Right ventricle myocardium superior (tissue), 1 donor: ENCODE data around the gene ZMIZ1. TPM values are rescaled to one million over a fixed set of nuclear protein-coding genes. Genes with fewer than 3 reads are reported as not detected.

Experiments
- ATAC-seq: fragments of 200-7000 bp; cut with Tn5 transposase; one replicate; pipeline ENCODE4 v1.9.1; 2020; ENCODE audit warnings: mild to moderate bottlenecking; ENCODE audit not compliant: poor library complexity
- DNase-seq: peaks from one replicate; pipeline ENCODE4 v3.0.0-alpha.2; 2020
- intact Hi-C: fragments of 100-400 bp; cut with DNase I; formaldehyde crosslinking; loops from one replicate; pipeline ENCODE4 v1.11.2; 2022
- total RNA-seq: library from RNA; stranded (reverse); fragmentation: NEBNext Ultra II Directional; extraction: Animal tissue kit (Norgen Biotek cat#: 25700); gene quantifications from one replicate; pipeline ENCODE4 v1.2.1, GENCODE V29; 2021
- donor health status: DM: no; HTN: yes; CAD: no; lungs with severe emphysema.

The ZMIZ1 gene
- total RNA-seq, 1 donor from 2014 or later, result 44.8 TPM

DNA sequence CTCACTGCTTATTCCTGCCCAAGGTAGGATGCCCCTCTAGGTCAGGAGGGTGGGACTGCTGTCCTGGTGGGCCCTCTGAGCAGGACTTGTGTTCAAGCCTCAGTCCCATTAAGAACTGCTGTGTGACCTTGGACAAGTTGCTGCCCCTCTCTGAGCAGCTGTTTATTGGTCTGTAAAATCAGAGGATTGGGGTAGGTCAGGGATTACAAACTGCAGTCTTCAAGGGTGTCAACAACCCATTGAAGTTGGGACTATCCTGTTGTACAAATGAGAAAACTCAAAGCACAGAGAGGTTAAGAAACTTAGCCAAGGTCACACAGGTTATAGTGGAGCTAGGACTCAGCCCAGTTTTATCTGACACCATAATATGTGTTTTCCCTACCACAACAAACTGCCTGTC is 55.3 kb downstream of the ZMIZ1 start:
- intact Hi-C loops, result no loop called here
- ATAC-seq (no peak), DNase-seq (no peak)

- DNase-seq, result no peak
- intact Hi-C loops, result no loop called here
- no peak for ATAC-seq
These were observed 56.3 kb downstream of the ZMIZ1 start for GRCh38 chr10:79125092-79125491.

- DNase-seq (no peak), ATAC-seq (no peak)
- intact Hi-C loops, result no loop called here
These were observed 57.8 kb downstream of the ZMIZ1 start for GRCh38 chr10:79126351-79127080.

DNA sequence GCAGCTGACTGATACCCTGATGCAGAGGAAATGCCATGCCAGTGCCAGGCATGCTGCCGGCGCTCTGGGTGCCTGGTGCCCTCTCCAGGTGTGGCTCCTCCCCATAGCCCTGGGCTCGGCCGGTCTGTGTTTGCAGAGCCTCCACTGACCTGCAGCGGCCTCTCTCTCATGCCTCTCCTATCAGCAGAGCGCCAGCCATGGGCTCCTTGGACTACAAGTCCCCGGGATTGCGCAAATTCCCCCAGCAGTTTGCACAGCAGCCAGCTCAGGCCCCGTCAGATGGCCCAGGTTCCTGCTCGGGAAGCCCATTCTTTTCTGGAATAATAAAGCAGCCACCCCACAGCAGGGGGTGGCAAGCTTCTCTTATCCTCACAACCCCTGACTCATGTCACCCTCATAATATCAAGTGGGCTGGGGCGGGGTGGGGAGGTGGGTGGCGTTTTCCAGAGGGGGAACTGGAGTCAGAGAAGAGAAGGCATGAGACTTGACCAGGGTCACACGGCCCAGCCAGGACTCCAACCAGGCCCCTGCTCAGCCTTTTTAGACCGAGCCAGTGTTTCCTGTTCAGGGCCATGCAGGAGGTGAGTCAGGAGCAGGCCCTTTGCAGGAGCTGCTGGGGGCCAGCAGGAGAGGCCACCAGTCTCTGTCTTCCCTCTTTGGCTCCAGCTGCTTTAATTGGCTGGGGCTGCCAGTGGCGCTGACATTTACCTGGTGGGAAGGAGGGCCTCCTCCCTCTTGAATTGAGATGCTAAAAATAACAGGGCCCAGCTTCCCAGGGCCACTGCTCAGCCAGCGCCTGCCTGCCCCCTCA is 58.6 kb downstream of the ZMIZ1 start:
- peak; percentile 86 for DNase-seq
- intact Hi-C loops, result no loop called here

GRCh38 chr10:79128241-79128922 is 59.6 kb downstream of the ZMIZ1 start:
- DNase-seq (no peak), ATAC-seq (no peak)
- intact Hi-C loops, result no loop called here

More for the DNA sequence above, 58.6 kb downstream of the ZMIZ1 start:
- peak; percentile 75 for ATAC-seq

GRCh38 chr10:79128923-79129305 is 60.1 kb downstream of the ZMIZ1 start:
- DNase-seq (no peak), ATAC-seq (no peak)
- intact Hi-C loops, result no loop called here

GRCh38 chr10:79129361-79129997 is 60.7 kb downstream of the ZMIZ1 start:
- intact Hi-C loops, result no loop called here
- no peak for DNase-seq
- ATAC-seq, result no peak

GRCh38 chr10:79130255-79130654 is 61.5 kb downstream of the ZMIZ1 start:
- ATAC-seq (peak; percentile 4), DNase-seq (no peak)
- intact Hi-C loops, result no loop called here

DNA sequence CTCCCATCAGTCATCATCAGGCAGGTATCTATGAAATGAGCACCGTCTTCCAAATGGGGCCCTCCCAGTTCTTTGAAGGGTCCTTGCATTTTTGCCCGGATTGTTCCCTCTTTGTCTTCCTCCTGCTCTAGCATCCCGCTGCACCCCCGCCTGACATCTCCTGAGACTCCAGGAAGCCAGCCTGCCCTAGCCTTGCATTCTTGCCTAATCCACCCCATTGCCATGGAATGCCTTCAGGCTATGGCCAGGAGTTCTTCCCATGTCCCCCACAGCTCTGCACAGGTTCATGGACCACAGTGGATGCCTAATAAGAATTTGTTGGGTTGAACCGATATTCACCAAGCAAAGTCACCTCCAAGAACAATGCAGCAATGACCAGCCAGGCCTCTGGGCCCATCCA is 62.1 kb downstream of the ZMIZ1 start:
- intact Hi-C loops, result no loop called here
- no peak for ATAC-seq
- DNase-seq, result no peak

DNA sequence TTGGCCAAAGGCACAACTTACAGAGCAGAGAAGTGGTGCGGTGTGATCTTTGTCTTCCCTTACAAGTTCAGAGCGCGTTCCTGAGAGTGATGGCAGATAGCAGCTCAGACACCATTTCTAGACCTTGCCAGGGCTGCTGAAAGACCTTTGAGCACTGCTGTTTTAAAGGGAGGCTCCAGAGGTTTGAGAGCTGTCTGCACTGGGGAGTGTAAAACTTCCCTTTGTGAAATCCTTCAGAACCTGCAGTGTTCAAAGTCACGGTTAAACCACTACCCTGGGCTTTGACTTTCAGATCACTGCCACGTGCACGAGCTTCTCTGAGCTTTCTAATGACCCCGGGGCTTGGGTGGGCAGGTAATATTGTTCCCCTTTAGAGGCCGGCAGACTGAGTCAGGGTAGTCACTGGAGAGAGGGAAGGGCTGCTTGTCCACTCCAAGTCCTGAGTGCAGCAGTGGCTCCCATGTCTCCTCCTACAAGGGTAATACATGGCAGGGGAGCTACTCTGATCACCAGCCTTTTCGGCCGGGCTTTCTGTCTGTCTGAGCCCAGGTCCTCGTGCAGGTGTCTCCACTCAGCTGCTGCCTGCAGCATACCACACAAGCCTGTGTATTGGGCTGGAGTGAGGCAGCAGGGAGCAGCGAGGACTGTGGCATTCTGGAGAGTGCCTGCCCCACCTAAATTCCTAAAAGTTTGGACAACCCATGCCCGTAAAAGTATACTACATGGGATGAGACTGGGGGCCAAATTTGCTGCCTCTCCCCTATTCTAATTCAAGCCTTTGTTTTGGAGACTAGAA is 63.3 kb downstream of the ZMIZ1 start:
- ATAC-seq, result no peak
- intact Hi-C loops, result no loop called here
- no peak for DNase-seq

GRCh38 chr10:79132681-79133381 is 64.1 kb downstream of the ZMIZ1 start:
- no peak for DNase-seq
- ATAC-seq, result no peak
- intact Hi-C loops, result no loop called here

DNA sequence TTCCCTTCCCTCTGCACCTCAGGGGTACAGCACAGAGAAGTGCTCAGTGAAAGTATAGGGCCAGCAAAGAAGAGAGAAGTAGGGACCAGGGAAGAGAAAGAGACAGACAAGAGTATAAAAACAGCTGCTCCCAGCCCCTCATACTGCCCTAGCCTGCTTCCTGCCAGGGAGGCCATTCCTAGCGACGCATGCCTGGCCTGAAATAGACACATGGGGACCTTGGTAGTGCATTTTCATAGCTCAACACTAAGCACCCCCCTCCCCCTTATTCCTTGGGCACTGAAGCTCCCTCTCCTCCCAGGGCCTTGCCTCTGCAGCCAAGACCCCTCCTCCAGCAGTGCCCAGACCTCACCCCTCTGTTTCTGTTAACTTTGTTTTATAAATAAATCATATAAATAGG is 64.7 kb downstream of the ZMIZ1 start:
- ATAC-seq, result peak; percentile 26
- intact Hi-C loops, result no loop called here

GRCh38 chr10:79135790-79136189 is 67.0 kb downstream of the ZMIZ1 start:
- intact Hi-C loops, result no loop called here
- ATAC-seq (no peak), DNase-seq (no peak)

More for the DNA sequence above, 64.7 kb downstream of the ZMIZ1 start:
- DNase-seq, result no peak

- intact Hi-C loops, result no loop called here
These were observed 67.7 kb downstream of the ZMIZ1 start for GRCh38 chr10:79136236-79137005.

GRCh38 chr10:79137300-79137756 is 68.6 kb downstream of the ZMIZ1 start:
- DNase-seq, result no peak
- no peak for ATAC-seq
- intact Hi-C loops, result no loop called here

More at GRCh38 chr10:79136236-79137005, 67.7 kb downstream of the ZMIZ1 start:
- DNase-seq, result no peak
- ATAC-seq, result no peak

- peak; percentile 68 for DNase-seq
- ATAC-seq, result peak; percentile 24
- intact Hi-C loops, result no loop called here
These were observed 69.1 kb downstream of the ZMIZ1 start for GRCh38 chr10:79137826-79138225.
